ENCODE measurements around the gene PSD4. TPM values are rescaled to one million over a fixed set of nuclear protein-coding genes. Genes with fewer than 3 reads are reported as not detected.

PSD4 gene
- total and polyA plus RNA-seq, 2 of the 8 experiments (the other 6 are each of a cell fraction or from before 2014, with no cell fraction given): 0.53 to 1.2 TPM

DNA sequence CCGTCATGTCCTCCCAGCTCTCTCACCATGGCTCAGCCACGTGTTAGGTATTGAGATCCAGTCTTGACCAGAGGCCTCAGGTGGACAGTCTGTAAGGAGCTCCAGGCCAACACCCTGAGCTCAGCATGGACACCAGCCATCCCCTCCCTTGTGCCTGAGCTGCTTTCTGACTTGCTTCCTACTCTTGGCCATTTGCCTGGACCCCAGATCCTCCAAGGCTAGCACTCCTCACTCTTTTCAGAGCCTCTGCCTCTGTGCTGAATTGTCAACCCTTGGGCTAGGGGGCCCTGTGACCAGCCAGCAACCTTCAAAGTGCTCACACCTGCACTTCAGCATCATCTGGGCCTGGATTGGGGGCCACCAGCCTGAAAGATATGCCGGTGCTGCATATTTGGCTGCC lies 58.4 kb downstream of the PSD4 start:
- no peaks in the 10 kb centered on the region for H3K79me1 ChIP-seq (ENCODE audit: low read depth, low read length)
- H2BK120ac ChIP-seq (replicated peaks; ENCODE audit: low read depth, low read length): no peak overlapping the region
- no peak overlapping the region for H2AFZ ChIP-seq (ENCODE audit: low read length)
- H3K36me3 ChIP-seq (ENCODE audit: control insufficient read depth in 2 of 4, insufficient read depth in 4 of 4, low read length in 3 of 4): no peaks in the 10 kb centered on the region
- H3K23ac ChIP-seq (ENCODE audit: insufficient read length): no peak overlapping the region
- no peak overlapping the region for H3K56ac ChIP-seq (replicated peaks; ENCODE audit: insufficient read length, low read depth, low read length)
- no peak for FAIRE-seq
- no peaks in the 10 kb centered on the region for H3K23me2 ChIP-seq (ENCODE audit: low read depth, low read length)
- H2AK5ac ChIP-seq (ENCODE audit: low read depth, low read length): no peak overlapping the region
- H3K79me2 ChIP-seq (ENCODE audit: control insufficient read depth in 1 of 2, insufficient read depth in 2 of 2, low read length in 2 of 2): no peaks in the 10 kb centered on the region
- peaks cover 0 to 5% of the 10 kb centered on the region in 2 experiments; a peak in 1 of 4 replicates for H3K9me3 ChIP-seq (ENCODE audit: insufficient read depth in 2 of 2, low read depth in 1 of 2, low read length in 1 of 2)
- H3K27ac ChIP-seq (ENCODE audit: low read depth, low read length): no peak overlapping the region
- H2BK15ac ChIP-seq (ENCODE audit: low read length): no peak overlapping the region
- no peak overlapping the region for H3K4me2 ChIP-seq (ENCODE audit: insufficient read depth in 1 of 2, low read depth in 2 of 2, low read length in 2 of 2)
- no peak for TF ChIP-seq SUZ12 (IDR thresholded peaks at IDR 0.05; ENCODE audit: low read length)
- no peak for TF ChIP-seq RNF2 (IDR thresholded peaks at IDR 0.05; ENCODE audit: borderline replicate concordance, low read depth, low read length, missing control alignments, poor library complexity, severe bottlenecking)
- TF ChIP-seq MAFK (IDR thresholded peaks at IDR 0.05; ENCODE audit: low read depth, low read length): no peak
- TF ChIP-seq TBP (IDR thresholded peaks at IDR 0.05; ENCODE audit: low read depth, low read length): no peak
- no peak for TF ChIP-seq TAF1 (IDR thresholded peaks at IDR 0.05; ENCODE audit: low read depth, low read length)
- TF ChIP-seq POLR2AphosphoS5 (IDR thresholded peaks at IDR 0.05; ENCODE audit: low read depth, low read length): no peak
- no peak for TF ChIP-seq SIRT6 (IDR thresholded peaks at IDR 0.05; ENCODE audit: low read length)
- TF ChIP-seq CHD1 (IDR thresholded peaks at IDR 0.05; ENCODE audit: low read depth, low read length): no peak
- no peak for TF ChIP-seq SP4 (IDR thresholded peaks at IDR 0.05; ENCODE audit: low read length)
- no peak for TF ChIP-seq TCF12 (IDR thresholded peaks at IDR 0.05; ENCODE audit: low read depth, low read length)
- no peak for TF ChIP-seq GABPA (IDR thresholded peaks at IDR 0.05; ENCODE audit: borderline replicate concordance, insufficient read depth, low read length)
- TF ChIP-seq SAP30 (IDR thresholded peaks at IDR 0.05; ENCODE audit: insufficient read depth, insufficient replicate concordance, low read length): no peak
- TF ChIP-seq, protein P1, sequence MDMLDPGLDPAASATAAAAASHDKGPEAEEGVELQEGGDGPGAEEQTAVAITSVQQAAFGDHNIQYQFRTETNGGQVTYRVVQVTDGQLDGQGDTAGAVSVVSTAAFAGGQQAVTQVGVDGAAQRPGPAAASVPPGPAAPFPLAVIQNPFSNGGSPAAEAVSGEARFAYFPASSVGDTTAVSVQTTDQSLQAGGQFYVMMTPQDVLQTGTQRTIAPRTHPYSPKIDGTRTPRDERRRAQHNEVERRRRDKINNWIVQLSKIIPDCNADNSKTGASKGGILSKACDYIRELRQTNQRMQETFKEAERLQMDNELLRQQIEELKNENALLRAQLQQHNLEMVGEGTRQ (IDR thresholded peaks at IDR 0.05; ENCODE audit: low read length): no peak
- TF ChIP-seq SP1 (IDR thresholded peaks at IDR 0.05; ENCODE audit: low read depth, low read length): no peak
- no peak for TF ChIP-seq YY1 (IDR thresholded peaks at IDR 0.05; ENCODE audit: low read depth, low read length)
- no peak overlapping the region; the same call in 1 of the 2 replicates for H4K8ac ChIP-seq (ENCODE audit: extremely low read depth, insufficient read depth, low read length)
- H3K27me3 ChIP-seq (replicated peaks in 1 of 4; ENCODE audit: control insufficient read depth in 3 of 4, extremely low read depth in 1 of 4, insufficient read depth in 3 of 4, low read length in 3 of 4): no peaks in the 10 kb centered on the region
- POLR2A ChIA-PET (ENCODE audit: partially characterized antibody): no interaction called here
- no peak overlapping the region for H4K91ac ChIP-seq (replicated peaks; ENCODE audit: insufficient read length, low read length)
- no peak overlapping the region for H2BK20ac ChIP-seq (ENCODE audit: low read length)
- H3K4me3 ChIP-seq (ENCODE audit: extremely low read depth in 1 of 4, insufficient read depth in 2 of 4, low read depth in 3 of 4, low read length in 4 of 4): no peak overlapping the region
- no peak overlapping the region for H3K4ac ChIP-seq (replicated peaks; ENCODE audit: insufficient read length, low read depth, low read length)
- H4K20me1 ChIP-seq (replicated peaks in 1 of 2; ENCODE audit: control insufficient read depth in 1 of 2, insufficient read depth in 2 of 2, low read length in 2 of 2): no peaks in the 10 kb centered on the region
- CTCF ChIA-PET (ENCODE audit: partially characterized antibody): interaction anchor here (1.1 to 4.6 kb wide), 5 partner anchors 12 to 87 kb away, joined by 3 to 28 read pairs (median 7); no protein-coding TSS in a partner anchor
- no peak overlapping the region for H3K14ac ChIP-seq (ENCODE audit: insufficient read length)
- H4K5ac ChIP-seq (ENCODE audit: insufficient read length, low read depth, low read length): no peak overlapping the region
- H3K9ac ChIP-seq (replicated peaks in 1 of 4; ENCODE audit: extremely low read depth in 1 of 4, low read depth in 3 of 4, low read length in 3 of 4): no peak overlapping the region
- 93% methylated on average over 3 of the region's 3 CpGs; no CpG with 5 or more reads in 1 of the 2 experiments for WGBS, 2 experiments (ENCODE audit: extremely low coverage in 1 of 2, insufficient coverage in 1 of 2, insufficient read length in 1 of 2, insufficient replicate concordance in 2 of 2, low coverage in 1 of 2, low lambda C conversion rate in 2 of 2, missing lambda C conversion rate in 1 of 2)
- no peak overlapping the region for H2BK5ac ChIP-seq (ENCODE audit: low read depth, low read length)
- no peak overlapping the region for H3K18ac ChIP-seq (ENCODE audit: extremely low read depth, low read length)
- H3K4me1 ChIP-seq (replicated peaks in 1 of 4; ENCODE audit: control insufficient read depth in 3 of 4, insufficient read depth in 4 of 4, low read length in 3 of 4): no peaks in the 10 kb centered on the region
- DNase-seq (ENCODE audit: low read depth in 1 of 2, low spot score in 2 of 2): no peak
- no peak overlapping the region for H2BK12ac ChIP-seq (ENCODE audit: low read depth, low read length)
